ENCODE results near the gene TCN2. TPM values are rescaled to one million over a fixed set of nuclear protein-coding genes. Genes with fewer than 3 reads are reported as not detected.

Gene TCN2
- 4.2 to 5.2 TPM (median 4.6 TPM) in 5 replicates for total RNA-seq (2022; extraction: Qiagen RNA extraction)

DNA sequence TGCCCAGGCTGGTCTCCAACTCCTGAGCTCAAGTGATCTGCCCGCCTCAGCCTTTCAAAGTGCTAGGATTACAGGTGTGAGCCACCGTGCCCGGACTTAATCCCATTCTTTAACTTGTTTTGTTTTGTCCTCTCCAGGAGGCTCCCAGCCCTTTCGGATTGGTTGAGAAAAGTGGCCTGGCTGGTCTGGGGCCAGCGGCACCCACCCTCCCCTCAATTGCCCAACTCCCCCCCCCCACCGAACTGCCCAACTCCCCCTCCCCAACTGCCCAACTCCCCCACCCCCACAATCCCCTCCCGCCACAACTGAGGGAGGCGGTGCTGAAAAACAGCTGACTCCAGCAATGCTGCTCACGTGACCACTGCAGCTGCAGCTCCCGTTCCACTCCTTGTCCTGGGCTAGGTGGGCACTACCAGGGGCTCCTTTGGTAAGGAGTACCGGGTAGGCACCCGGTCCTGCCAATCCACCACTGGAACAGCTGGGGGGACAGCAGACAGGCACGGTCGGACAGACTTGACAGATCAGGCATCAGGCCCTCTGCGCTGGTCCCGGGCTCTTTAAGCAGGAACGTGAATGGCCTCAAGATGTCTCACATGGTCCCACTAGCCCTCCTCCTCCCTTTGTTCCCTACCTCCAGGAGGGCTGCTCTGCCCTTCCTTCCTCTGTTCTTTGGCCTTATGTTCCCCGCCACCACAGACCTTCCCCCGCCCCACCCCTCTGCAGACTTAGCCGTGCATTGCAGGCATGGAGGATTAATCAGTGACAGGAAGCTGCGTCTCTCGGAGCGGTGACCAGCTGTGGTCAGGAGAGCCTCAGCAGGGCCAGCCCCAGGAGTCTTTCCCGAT, at the start of gene TCN2:
TCN2 (plus strand) TSS at position 720 of the 845 bp plus-strand sequence. CDS start 158 bp downstream, outside the sequence.

DNA sequence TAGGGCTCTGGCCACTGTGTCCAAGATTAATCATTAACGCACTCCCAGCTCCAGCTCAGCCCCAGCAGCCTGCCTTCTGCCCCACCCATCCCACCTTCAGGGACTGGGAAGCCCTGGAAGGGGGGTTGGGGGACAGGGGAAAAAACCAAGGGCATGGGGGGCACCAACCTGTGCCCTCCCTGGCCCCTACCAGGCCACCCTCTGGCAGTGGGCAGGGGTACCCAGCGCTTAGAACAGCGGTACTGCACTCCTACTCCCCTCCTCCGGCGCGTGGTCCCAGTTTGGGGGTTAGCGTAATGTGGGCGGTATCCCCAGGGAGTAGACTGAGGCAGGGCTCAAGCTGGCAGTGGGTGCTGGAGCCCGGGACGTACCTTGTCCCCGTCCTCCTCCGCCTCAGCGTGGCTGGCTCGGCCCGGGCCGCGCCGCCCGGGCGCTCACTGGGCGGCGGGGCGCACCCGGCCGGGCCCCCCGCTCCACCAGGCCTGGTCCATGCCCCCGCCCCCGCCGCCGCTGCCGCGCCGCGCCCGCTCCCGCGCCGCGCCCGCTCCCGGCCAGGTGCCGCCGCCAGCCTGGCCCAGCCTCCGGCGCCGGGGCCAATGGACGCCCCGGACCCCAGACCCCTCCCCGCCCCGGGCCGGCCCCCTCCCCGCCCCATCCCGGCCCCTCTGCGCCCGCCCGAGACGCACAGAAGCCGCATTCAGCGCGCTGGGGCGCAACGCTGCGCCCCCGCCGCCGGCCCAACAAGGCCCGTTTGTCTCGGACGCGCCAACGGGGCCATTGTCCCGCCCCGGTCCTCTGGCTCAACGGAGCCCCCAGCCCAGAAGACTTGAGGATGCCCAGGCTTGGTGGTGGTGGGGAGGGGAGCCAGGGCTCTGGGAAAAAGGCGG, 32.6 kb upstream of the TCN2 start, which contains the start of gene GAL3ST1:
GAL3ST1 (minus strand) TSS at position 571 of the 887 bp plus-strand sequence. CDS start 17,273 bp downstream, outside the sequence.

DNA sequence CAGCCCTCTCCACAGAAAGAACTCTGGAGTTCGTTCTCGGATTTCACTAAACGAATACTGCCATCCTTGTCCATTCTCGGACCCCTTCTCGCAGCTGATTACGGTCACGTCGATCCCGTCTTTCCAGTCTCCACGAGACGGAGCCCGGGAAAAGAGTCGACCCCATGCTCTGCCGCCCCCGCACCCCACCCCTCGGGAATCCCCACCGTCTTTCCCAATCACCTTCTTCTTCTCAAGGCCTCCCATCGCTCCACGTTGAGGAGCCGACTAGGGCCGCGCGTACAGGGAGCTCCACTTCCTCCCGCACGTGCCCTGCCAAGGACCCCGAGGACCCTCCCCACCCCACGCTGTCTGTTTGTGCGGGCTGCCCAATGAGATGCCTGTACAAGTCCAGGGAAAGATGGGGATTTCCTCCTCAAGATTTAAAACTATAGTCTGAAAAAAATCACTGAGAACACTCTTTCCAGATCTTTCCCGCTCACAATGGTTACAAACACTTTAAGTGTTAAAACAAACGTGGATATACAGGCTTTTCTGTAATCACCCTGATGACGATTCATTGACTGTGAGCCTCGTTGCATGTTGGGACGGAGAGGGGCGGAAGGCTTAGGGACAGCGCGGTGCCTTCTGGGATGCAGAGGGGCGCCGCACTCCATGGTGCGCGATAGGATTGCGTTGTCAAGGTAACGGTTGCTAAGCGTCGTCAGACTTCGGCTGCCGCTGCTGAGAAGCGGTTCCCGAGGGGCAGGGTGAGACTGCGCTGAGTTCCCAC, 15.2 kb upstream of the TCN2 start, which contains the start of gene PES1:
PES1 (minus strand) TSS at position 323 of the 772 bp plus-strand sequence; CDS start at position 246, 77 bp downstream.

DNA sequence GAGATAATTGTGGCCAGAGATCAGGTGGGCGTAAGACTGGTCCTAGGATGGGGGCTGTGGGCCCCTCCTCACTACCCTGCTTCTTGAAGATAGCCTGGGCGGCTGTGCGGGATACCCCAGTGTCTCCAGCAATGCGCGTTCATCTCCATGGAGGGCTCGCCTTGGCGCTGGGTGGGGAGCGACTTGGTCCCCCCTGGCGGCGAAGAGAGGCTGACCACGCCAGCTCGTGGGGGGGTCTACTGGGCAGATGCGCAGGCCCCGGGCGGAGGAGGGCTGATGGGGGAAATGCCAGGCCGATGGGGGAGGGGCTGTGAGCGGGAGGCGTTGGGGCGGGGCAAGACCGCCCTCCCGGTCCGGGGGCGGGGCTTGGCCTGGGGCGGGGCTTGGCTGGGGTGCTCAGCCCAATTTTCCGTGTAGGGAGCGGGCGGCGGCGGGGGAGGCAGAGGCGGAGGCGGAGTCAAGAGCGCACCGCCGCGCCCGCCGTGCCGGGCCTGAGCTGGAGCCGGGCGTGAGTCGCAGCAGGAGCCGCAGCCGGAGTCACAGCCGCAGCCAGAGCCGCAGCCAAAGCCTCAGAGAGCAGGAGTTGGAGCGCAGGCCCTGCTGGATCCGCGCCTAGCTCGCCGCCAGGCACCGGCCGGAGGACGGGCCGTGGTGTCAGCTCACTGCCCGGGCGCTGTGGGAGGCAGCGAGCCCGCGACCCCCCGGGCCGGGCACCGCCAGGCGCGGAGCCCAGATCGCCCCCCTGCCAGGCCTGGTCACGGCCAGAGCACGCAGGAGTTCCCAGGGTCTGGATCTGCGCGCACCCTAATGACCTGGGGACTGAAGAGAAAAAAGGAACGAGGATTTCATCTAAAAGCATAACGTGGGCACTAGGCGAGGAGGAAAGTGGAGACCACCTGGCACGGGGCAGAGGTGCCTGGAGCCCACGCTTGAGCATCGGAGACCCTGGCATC, 28.6 kb downstream of the TCN2 start, which contains the start of gene SLC35E4:
SLC35E4 (plus strand) TSS at position 509 of the 953 bp plus-strand sequence. CDS start 670 bp downstream, outside the sequence.

DNA sequence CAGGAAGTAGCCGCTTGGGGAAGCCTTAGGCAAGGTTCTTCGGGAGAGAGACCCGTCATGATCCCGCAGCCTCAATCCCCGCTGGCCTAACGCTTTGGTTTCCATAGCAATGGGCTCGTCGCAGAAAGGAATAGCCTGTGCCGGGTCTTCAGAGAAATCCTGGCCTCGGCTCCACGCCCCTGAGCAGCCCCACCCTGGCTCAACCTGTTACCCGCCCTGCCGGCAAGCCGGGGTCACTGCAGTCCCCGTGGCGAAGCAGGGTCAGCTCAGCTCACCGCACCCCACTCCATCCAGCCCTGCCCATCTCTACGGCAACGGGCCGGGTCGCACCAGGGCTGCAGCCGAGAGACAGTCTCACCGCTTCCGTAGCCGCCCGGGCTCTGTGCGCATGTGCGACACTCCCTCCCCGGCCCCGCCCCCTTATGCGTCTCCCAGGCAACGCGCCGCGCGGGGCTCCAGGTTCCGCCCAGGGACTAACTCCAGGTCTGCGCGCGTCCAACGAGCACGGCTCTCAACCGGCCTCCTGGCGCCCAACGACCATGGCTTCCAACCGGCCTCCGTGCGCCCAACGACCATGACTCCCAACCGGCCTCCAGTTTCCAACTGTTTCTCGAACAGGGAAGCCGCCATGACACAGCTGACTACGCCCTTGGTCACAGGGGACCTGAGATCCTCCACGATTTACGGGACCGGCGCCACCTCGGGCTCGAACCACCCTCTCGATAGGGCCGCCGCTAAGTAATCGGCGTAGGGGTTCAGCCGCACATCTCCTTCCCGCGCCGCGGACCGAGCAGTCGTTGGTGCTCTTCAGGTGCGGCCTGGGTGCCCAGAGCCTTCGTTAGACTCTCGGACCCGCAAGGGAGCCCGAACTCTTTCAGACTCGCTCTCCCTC, 60.8 kb downstream of the TCN2 start, which contains the start of gene DUSP18:
DUSP18 (minus strand) TSS at position 382 of the 892 bp plus-strand sequence. CDS start 3,872 bp downstream, outside the sequence.

Other genes with a start within 250 kb of the TCN2 start
- 13.8 to 22.0 TPM (median 19.7 TPM) in 5 replicates for gene RNF215, start 219.8 kb upstream of the TCN2 start, total RNA-seq (2022; extraction: Qiagen RNA extraction)
- 25.7 to 46.7 TPM (median 42.7 TPM) in 5 replicates for gene SEC14L2, start 210.2 kb upstream of the TCN2 start, total RNA-seq (2022; extraction: Qiagen RNA extraction)
- gene MTFP1, start 181.4 kb upstream of the TCN2 start, total RNA-seq (2022; extraction: Qiagen RNA extraction), result 67.6 to 78.1 TPM (median 74.0 TPM) in 5 replicates
- not detected in 5 replicates for gene SEC14L3, start 135.2 kb upstream of the TCN2 start, total RNA-seq (2022; extraction: Qiagen RNA extraction)
- gene SEC14L4, start 101.5 kb upstream of the TCN2 start, total RNA-seq (2022; extraction: Qiagen RNA extraction), result 4.4 to 6.7 TPM (median 5.9 TPM) in 5 replicates
- gene SEC14L6, start 60.4 kb upstream of the TCN2 start, total RNA-seq (2022; extraction: Qiagen RNA extraction), result 0.03 TPM in 1 of 5 replicates, not detected in the others
- gene GAL3ST1, start 32.5 kb upstream of the TCN2 start, total RNA-seq (2022; extraction: Qiagen RNA extraction), result 6.1 to 10.2 TPM (median 9.2 TPM) in 5 replicates
- 108 to 118 TPM (median 111 TPM) in 5 replicates for gene PES1, start 15.3 kb upstream of the TCN2 start, total RNA-seq (2022; extraction: Qiagen RNA extraction)
- 5.3 to 8.0 TPM (median 7.0 TPM) in 5 replicates for gene SLC35E4, start 28.6 kb downstream of the TCN2 start, total RNA-seq (2022; extraction: Qiagen RNA extraction)
- 3.5 to 5.3 TPM (median 5.1 TPM) in 5 replicates for gene DUSP18, start 60.7 kb downstream of the TCN2 start, total RNA-seq (2022; extraction: Qiagen RNA extraction)
- gene OSBP2, start 87.7 kb downstream of the TCN2 start, total RNA-seq (2022; extraction: Qiagen RNA extraction), result 10.0 to 12.2 TPM (median 10.8 TPM) in 5 replicates

All from A549 treated with CORT108297 at 1 μM for 4 hours (cell line).